Stimulated activated CD8-positive, alpha-beta memory T cell treated with anti-CD3 and anti-CD28 coated beads, Interleukin-12 subunit alpha, Interleukin-12 subunit beta, amount 100 ng/mL, for 24 hours (primary cell): Measurements from ENCODE around the gene SLC4A11.
"Not testable (repeated sequence)": the region's sequence is repeated elsewhere in the genome, so short reads cannot be mapped to it uniquely, and the experiment has no call there.

Experiments used
- DNase-seq: peaks from one replicate; pipeline ENCODE4 v3.0.0-alpha.2; 2020; ENCODE audit errors: extremely low read depth

Gene SLC4A11

DNA sequence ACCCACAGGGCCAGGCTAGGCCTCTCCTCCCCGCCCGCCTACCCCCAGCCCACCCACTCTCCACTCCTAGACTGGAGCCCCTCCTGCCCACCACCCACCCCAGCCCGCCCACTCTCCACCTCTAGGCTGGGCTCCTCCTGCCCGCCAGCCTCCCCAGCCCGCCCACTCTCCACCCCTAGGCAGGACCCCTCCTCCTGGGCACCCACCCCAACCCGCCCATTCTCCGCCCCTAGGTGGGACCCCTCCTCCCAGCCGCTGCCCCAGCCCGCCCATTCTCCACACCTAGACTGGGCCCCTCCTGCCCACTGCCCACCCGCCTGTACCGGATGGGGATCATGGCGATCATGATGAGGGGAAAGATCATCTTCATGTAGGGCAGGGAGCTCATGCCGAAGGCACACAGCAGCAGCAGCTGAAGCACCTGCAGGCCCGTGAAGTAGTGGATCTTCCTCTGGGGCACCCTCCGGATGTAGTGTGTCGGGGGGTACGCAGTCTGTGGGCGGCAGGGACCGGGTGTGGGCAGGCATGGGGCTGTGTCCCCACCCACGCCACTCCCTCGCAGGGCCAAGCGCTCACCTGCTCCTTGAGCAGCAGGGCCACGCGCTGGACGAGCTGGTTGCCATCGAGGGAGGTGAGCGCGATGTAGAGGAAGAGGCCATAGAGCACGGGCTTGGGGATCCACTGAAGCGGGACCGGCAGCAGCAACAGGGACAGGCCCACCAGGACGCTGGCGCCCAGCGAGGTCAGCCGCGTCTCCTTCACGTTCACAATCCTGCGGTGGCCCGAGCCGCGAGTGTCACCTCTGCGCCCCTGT lies 10.8 kb downstream of the SLC4A11 start:
- no peak for DNase-seq

DNA sequence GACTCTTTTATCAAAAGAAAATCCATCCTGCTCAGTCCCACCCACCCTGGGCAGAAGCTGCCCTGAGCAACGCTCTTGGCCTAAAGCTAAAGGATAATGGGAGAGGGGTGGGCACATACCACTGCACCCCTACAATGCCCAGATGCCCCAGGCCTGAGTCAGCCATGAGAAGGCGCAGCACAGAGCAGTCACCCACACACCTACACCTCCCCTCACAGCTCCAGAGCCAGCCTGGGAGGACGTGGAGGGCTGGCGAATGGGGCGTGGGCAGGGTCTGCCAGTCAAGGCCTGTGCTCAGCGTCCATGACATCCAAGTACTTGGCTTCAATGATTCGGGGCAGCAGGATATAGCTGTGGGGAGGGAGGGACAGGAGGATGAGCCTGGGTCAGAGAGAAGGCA lies 11.5 kb downstream of the SLC4A11 start:
- DNase-seq = no peak

DNA sequence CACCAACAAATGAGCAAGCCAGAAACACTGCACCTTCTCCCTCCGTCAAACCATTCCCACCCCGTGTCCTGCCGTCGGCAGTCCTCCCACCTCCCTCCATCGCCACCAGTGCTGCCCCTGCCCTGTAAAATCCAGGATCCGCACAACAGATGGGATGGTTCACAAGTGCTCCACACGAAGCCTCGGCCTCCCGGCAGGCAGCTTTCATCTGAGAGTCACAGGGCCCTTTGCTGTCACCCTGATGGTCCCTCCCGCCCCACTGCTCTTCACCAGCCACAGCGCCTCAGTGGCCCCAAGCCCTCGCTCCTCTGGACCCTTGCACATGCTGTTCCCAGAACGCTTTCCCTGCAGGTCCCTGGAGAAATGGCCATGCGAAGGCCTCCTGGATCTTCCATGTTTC lies 12.1 kb downstream of the SLC4A11 start:
- no peak for DNase-seq

DNA sequence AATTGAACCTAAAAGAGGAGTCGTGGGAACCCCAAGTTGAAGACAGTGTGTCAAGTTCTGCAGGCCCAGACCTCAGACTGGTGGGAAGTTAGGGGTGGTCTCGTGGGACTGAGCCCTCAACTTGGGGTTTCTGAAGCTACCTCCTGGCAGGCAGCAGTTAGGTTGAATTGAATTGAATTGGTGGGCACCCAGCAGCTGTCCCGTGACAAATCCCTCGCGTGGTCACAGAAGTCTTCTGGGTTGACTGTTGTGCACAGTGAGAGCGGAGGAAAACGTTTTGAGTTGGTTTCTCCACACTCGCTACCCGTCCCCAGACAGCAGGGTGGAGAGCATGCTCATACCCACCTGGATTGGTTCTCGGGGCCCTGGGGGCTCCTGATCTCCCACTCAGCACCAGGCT lies 12.9 kb downstream of the SLC4A11 start:
- no peak for DNase-seq

DNA sequence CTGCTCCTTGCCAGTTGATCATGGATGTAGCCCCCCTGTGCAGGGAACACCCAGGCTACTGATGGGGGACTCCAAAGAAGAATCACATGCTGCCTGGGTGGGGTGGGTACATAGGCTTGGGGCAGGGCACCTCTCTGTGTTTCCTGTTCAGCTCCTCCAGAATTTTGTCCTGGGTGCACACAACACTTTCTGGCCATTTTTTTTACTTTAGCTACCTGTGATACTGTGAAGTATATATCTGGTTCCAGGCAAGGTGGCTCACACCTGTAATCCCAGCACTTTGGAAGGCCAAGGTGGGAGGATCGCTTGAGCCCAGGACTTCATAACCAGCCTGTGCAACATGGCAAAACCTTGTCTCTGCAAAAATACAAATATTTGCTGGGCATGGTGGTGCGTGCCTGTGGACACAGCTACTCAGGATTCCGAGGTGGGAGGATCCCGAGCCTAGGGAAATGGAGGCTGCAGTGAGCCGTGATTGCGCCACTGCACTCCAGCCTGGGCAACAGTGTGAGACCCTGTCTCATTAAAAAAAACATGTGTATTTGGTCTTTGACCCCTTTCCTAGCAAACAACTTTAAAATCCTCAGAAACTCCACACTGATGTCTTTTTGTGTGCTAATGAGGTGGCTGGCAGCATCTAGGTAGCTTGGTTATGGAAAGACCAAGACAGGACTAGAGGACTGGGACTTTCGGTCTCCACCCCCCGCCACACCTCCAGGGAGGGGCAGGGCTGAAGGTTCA lies 14.1 kb downstream of the SLC4A11 start:
- no peak for DNase-seq

DNA sequence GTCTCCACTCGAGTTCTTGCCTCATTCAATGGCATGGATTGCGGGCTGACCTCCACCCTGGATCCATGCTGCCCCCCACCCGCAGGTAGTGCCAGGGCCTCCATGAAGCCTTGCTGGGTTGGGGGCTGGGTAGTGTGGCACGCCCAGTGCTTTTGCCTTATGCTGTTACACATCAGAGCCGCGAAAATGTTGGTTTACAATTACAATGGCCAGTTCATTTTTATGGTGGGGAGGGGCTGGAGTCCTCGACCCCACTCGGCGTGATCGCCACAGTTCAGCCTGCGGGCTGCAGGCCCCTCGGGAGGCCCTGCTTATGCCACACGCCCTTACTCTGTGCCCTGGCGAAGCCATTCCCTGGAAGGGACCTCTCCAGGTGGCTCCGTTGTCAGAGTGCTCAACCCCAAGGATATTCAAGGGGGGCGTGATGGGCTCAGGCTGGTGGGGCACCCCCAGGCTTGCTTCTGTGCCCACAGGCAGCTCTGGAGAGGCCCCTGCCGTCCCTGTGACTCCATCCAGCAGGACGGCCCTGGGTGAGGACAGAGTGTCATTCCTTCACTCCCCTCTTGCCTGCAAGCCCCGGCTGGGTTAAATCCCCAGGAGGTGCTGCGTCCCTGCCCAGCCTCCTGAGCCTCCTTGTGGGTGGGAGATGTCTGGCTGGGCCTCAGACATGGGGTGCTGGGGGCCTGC lies 14.9 kb downstream of the SLC4A11 start:
- no peak for DNase-seq

DNA sequence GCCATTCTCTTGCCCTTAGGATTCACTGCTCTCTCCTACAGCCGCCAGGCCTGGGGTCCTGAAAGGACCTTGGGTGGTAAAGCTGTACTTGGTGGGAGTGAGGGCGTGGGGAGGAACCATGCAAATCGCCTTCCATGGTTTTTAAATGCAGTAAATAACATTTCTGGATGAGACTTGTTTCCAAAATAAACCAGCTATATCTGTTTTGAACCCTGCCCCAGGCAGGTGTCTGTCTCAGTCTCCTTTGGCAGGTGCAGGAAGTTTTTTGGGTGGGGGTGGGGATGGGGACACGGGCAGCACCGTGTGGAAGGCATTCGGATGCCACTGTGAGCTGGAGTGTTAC lies 15.4 kb downstream of the SLC4A11 start:
- no peak for DNase-seq

DNA sequence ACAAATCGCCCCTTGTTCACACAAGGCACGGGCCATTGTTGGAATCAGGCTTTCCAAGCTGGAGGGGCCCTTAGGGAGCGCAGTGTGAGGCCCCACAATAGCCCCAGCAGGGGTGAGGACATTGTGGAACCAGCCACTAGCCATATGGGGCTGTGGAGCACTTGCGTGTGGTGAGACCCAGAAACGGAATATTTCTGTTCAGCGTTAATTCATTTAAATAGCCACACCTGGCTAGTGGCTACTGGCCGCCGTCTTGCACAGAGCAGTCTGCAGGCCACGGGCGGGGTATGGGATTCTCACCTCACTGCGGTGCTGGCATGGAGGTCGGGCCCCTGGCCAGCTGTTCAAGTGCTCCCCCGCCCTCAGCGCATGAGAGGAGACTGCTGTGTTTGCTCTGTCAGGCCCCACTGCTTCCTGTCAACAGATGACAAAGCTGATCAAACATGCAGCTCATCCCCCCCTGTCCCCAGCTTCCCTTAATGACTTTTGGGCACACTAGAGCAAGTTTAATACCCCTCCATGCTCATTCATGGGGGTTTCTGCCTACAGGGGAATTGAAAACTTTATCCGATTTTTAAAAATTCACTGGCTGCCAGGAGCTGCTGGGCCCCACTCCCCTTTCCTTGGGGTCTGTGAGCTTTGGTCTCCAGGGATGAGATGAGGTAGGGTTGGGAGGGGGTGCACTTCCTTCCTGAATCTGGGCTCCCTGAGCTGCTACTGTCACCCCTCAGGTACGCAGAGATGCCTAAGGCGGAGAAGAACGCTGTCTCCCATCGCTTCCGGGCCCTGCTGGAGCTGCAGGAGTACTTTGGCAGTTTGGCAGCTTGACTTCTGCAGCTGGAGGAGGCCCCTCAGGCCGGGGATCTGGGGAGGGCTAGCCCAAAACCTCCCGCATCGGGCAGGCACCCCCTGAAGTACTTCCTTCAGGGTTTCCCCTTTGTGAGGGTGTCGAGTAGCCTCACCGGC lies 16.1 kb downstream of the SLC4A11 start:
- DNase-seq = no peak

DNA sequence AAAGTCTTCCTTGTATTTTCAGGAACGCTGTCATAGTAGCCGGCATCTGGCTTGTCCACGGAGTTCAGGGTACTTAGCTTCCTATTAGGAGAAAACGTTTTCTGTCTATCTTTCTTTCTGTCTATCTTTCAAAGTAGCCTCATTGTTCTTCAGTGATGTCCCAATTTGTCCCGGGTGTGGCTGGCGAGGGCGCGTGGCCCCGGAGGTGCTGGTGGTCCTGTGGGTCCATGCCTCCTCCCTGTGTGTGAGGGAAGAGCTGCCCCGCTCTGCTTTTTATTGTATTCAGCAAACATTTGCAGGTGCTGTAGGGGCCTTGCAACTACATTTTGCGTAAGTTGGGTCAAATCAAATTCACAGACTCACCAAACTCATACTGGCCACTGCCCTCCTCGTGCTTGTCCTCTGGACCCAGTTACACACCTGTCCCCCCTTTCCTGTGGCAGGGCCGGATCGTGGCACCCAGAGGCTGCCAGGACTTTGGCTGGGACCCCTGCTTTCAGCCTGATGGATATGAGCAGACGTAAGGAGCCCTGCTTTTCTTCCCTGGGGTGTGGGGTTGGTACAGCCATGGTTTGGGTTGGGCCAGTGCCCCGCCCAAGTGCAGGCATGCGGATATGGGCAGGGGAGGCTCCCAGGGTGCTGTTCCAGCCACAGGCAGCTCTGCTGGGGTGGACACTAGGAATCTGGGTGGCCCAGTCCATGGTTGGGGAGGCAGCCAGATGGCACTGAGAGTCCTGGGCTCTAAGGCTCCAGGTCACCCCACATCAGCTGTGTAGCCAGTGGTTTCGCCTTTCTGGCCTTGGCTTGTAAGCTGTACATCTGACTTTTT lies 17.4 kb downstream of the SLC4A11 start:
- DNase-seq = no peak

DNA sequence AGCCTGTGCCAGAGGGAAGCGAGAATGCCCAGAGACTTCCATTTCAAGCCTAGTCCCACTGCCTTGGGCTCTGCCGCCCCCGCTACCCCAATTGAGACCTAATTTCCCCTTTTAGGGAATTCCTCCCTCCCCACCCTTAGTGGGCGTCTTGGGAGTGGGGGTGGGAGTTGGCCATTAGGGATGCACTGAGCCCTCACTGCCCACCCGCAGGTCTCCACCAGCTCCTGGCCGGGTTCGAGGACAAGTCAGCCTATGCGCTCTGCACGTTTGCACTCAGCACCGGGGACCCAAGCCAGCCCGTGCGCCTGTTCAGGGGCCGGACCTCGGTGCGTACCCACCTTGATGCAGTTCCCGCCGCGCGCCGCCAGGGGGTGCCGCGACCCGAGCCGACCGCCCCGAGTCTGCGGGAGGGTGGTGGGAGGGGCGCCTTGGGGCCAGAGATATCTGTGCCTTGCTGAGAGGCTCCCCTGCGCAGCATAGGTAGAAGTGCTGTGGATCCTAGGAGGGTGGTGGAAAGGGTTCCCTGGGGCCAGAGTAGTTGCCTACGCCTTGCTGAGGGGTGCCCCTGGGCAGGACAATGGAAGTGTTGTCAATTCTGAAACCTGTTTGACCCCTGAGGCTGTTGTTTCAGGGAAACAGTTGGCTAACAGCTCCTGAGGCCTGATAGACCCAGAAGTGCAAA lies 20.5 kb downstream of the SLC4A11 start:
- no peak for DNase-seq

DNA sequence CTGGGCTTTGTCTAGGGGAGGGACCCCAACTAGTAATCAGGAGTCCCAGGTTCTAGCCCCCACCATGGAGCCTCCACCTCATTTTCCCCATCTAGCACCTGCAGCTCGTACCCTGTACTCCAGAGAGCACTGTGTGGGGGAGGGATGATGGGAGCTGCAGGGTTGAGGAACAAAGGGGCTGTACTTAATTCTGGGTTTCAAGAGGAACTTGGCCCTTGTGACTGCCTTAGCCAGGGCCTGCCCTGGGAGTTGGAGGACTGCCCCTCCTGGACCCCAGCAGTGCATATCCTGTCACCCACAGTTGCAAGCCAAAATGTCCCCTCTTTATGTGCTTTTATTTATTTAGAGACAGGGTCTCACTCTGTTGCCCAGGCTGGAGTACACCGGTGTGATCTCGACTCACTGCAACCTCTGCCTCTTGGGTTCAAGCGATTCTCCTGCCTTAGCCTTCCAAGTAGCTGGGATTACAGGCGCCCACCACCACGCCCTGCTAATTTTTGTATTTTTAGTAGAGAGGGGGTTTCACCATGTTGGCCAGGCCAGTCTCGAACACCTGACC lies 23.6 kb downstream of the SLC4A11 start:
- DNase-seq = not testable (repeated sequence)

DNA sequence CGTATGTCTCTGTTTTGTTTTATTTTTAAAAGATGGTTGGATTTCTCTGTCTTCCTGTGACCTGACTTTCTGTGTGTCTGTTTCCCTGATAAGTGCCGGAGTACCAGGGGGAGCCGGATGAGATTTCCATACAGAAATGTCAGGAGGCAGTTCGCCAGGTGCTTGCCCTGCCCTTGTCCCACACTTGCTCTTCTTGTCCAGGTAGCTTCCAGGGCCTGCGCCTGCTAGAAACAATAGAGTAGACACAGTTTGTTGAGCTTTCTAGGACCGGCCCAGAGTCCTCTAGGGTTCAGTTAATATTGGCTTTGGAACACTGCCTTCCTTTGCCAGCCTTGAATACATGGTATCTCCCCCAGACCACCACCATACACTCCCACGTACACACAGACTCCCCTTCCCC lies 25.8 kb downstream of the SLC4A11 start:
- DNase-seq = no peak

DNA sequence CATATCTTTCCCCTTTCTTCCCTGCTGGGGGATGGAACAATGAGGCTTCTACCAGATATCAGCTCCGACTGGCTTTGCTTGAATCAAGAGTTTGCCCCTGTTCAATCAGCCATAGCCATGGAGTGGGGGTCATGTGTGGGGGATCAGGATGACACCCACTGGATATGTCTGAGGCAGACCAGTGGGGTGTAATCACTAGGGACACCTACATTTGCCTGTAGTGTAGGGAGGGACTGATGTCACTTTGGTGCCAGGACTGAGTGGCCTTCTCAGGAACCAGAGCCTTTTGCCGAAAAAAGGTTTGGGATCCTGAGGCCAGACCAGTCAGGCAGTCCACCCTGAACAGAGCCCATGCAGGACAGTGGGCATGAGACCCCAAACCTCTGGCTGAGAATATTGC lies 28.6 kb downstream of the SLC4A11 start:
- no peak for DNase-seq

DNA sequence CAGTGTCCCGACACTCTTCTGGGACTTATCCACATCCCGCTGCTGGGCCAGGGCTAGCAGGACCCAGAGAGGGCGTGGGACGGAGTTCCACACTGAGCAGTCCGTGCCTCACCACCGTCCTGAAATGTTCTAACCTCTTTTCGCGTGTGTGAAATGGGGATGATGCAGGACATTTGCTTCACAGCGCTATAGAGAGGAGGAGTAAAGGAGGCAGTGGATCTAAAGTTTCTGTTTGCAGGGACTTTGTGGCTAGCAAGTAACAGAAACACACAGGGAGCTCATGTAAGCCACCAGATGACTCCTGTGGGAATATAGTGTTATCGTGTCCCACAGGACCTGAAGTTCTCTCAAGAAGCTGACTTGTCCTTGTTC lies 29.1 kb downstream of the SLC4A11 start:
- DNase-seq = no peak

DNA sequence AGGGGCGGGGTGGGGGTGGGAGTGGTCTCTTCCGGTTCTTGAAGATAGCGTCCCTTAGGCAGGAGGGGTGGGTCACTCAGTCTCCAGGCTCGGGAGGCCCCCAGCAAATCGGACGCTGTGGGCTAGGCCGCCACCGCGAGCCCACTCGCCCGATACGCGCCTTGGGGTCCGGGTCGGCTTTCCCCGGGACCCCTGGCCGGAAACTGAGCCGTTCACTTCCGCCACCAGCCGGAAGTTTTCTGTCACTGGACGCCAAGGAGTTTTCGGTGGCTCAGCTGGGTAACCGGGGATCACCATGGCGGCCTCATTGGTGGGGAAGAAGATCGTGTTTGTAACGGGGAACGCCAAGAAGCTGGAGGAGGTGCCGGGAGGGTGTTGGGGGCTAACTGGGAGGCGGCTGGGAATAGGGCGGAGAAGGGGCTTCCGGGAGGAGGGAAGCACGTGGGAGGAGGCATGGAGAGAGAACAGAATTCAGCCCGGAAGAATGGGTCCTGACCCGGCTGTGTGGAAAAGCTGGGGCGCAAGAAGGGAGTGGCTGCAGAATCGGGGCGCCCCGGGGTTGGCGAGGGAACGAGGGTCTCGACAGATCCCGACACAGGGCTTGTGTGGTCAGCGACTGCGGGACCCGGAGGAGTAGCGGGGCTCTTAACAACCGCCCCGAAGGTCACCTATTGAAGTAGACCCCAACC lies 29.6 kb downstream of the SLC4A11 start, which contains the start of gene ITPA:
ITPA (plus strand) TSS at position 242 of the 689 bp plus-strand sequence; CDS start at position 296, 54 bp downstream.
- DNase-seq = peak; percentile 27

DNA sequence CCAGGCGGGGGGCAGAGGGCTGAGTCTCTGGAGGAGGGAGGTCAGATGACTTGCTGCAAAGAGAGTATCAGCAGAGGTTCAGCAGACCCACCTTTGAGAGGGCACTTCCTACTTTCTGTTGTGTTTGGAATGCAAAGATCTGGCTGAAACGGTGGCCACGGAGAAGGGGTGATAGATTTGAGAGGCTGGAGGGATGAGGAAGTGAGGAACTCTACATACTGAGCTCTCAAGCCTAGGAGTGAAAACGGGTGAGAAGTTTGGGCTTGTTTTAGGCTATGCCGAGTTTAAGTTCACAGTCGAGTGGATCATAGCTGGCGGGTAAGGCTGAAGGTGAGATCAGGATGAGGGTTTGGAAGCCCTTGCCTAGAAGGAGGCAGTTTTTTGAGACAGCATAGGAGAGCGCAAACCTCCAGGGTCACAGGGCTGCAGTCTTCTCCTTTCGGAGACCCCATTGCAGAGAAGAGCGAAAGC lies 30.2 kb downstream of the SLC4A11 start:
- DNase-seq = no peak

DNA sequence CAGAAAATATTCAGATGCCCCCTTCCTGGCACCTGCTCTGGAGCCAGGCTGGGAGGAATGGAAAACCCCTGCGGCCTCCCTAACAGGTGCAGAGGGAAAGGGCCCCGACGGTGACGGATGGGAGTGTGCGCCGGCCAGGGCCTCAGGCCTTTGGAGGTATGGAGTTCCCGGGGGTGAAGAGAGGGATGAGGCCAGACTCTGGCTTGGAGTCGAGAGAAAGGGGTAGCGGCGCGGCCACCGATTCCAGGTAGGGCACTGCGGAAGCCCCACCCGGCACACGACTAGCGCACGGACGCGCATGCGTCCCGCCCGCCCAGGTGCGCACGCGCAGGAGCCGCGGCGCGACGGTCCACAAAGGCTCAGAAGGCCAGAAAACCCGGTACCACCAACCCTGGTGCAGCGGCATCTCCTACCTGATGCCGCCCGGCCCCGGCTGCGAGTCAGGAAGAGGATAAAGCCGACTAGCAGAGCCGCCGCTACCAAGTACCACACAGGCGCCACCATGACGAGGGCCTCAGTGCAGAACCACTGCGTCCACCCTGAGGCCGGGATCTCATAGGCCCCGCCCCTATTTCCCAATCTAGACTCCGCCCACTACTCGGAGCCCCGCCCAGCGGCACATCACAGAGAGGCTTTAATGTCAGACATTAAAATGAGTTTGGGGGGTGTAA lies 34.7 kb downstream of the SLC4A11 start, which contains the start of gene DDRGK1:
DDRGK1 (minus strand) TSS at position 559 of the 671 bp plus-strand sequence; CDS start at position 504, 55 bp downstream.
- peak; percentile 70 for DNase-seq
